ENCODE measurements around the gene DOCK3. TPM values are rescaled to one million over a fixed set of nuclear protein-coding genes. Genes with fewer than 3 reads are reported as not detected.

The DOCK3 gene
- total and polyA plus RNA-seq, 4 donors, result 0.01 to 0.08 (median 0.06) TPM; not detected in 1

- TF ChIP-seq NR2F2 (IDR thresholded peaks at IDR 0.05) (no peak), ATF3 (IDR thresholded peaks at IDR 0.05) (no peak), REST (IDR thresholded peaks at IDR 0.05) (no peak), CTCF (IDR thresholded peaks at IDR 0.05; ENCODE audit: low read depth, low read length, missing input control) (no peak), FOXA2 (IDR thresholded peaks at IDR 0.05) (no peak), HNF4G (IDR thresholded peaks at IDR 0.05) (no peak), MAX (IDR thresholded peaks at IDR 0.05) (no peak), EGR1 (IDR thresholded peaks at IDR 0.05; ENCODE audit: low read depth in 2 of 2) (no peak), HNF4A (conservative IDR thresholded peaks at IDR 0.05) (no peak)
- DNase-seq (ENCODE audit: low spot score), result no peak
- Histone ChIP-seq H3K27ac (ENCODE audit: low read depth in 1 of 2, low read length in 2 of 2) (no peak overlapping the region), H3K4me1 (ENCODE audit: control insufficient read depth in 4 of 4, insufficient read depth in 4 of 4, low read length in 3 of 4) (no peaks in the 10 kb centered on the region), H3K4me3 (ENCODE audit: low read depth in 1 of 3, low read length in 3 of 3) (no peak overlapping the region), H3K27me3 (ENCODE audit: control insufficient read depth in 4 of 4, insufficient read depth in 4 of 4, low read length in 3 of 4) (no peaks in the 10 kb centered on the region), H3K36me3 (ENCODE audit: control insufficient read depth in 4 of 4, insufficient read depth in 3 of 4, low read depth in 1 of 4, low read length in 3 of 4) (peaks cover 2 to 38% (median 10%) of the 10 kb centered on the region in 4 donors), H3K9me3 (ENCODE audit: control insufficient read depth in 4 of 4, low read length in 3 of 4) (no peaks in the 10 kb centered on the region), H3K9ac (ENCODE audit: low read depth in 1 of 2, low read length in 2 of 2) (no peak overlapping the region)
- 97% methylated on average over 6 of the region's 6 CpGs for WGBS
These were observed 35.7 kb upstream of the DOCK3 start for GRCh38 chr3:50639055-50639494.

- DNase-seq (ENCODE audit: low spot score), result no peak
- WGBS, result 96% methylated on average over 1 of the region's 1 CpG
- TF ChIP-seq TAF1 (conservative IDR thresholded peaks at IDR 0.05), result no peak
- no peak for TF ChIP-seq FOXA2 (IDR thresholded peaks at IDR 0.05)
- no peak for TF ChIP-seq YY1 (IDR thresholded peaks at IDR 0.05)
- TF ChIP-seq ZBTB33 (IDR thresholded peaks at IDR 0.05), result no peak
- TF ChIP-seq EGR1 (IDR thresholded peaks at IDR 0.05; ENCODE audit: low read depth in 2 of 2), result no peak
- TF ChIP-seq HNF4A (conservative IDR thresholded peaks at IDR 0.05), result no peak
- no peak for TF ChIP-seq FOXA1 (IDR thresholded peaks at IDR 0.05)
- TF ChIP-seq RXRA (IDR thresholded peaks at IDR 0.05), result no peak
- TF ChIP-seq GABPA (IDR thresholded peaks at IDR 0.05 in 1 of 2, conservative IDR thresholded peaks at IDR 0.05 in 1 of 2), result no peak
- TF ChIP-seq ATF3 (IDR thresholded peaks at IDR 0.05), result no peak
- TF ChIP-seq NR2F2 (IDR thresholded peaks at IDR 0.05), result no peak
- no peak for TF ChIP-seq HNF4G (IDR thresholded peaks at IDR 0.05)
- no peak for TF ChIP-seq JUND (IDR thresholded peaks at IDR 0.05)
- no peak for TF ChIP-seq RAD21 (IDR thresholded peaks at IDR 0.05)
- TF ChIP-seq MAX (IDR thresholded peaks at IDR 0.05), result no peak
- no peak for TF ChIP-seq CTCF (IDR thresholded peaks at IDR 0.05; ENCODE audit: low read depth, low read length, missing input control)
- no peak for TF ChIP-seq SP1 (IDR thresholded peaks at IDR 0.05)
These were observed 32.3 kb upstream of the DOCK3 start for GRCh38 chr3:50642382-50642781.

More at GRCh38 chr3:50642382-50642781, 32.3 kb upstream of the DOCK3 start:
- H3K4me1 ChIP-seq (ENCODE audit: control insufficient read depth in 4 of 4, insufficient read depth in 4 of 4, low read length in 3 of 4), result no peaks in the 10 kb centered on the region
- peaks cover 4 to 64% (median 18%) of the 10 kb centered on the region in 4 donors for H3K36me3 ChIP-seq (ENCODE audit: control insufficient read depth in 4 of 4, insufficient read depth in 3 of 4, low read depth in 1 of 4, low read length in 3 of 4)
- H3K4me3 ChIP-seq (ENCODE audit: low read depth in 1 of 3, low read length in 3 of 3), result no peak overlapping the region
- no peak overlapping the region for H3K27ac ChIP-seq (ENCODE audit: low read depth in 1 of 2, low read length in 2 of 2)
- no peaks in the 10 kb centered on the region for H3K9me3 ChIP-seq (ENCODE audit: control insufficient read depth in 4 of 4, low read length in 3 of 4)
- no peak overlapping the region for H3K9ac ChIP-seq (ENCODE audit: low read depth in 1 of 2, low read length in 2 of 2)
- no peaks in the 10 kb centered on the region for H3K27me3 ChIP-seq (ENCODE audit: control insufficient read depth in 4 of 4, insufficient read depth in 4 of 4, low read length in 3 of 4)

All from liver (tissue), 9 donors.